Limb (tissue), 2 donors: ENCODE results near the gene ERMP1.
"Not testable (repeated sequence)": the region's sequence is repeated elsewhere in the genome, so short reads cannot be mapped to it uniquely, and the experiment has no call there.

Experiments used
- DNase-seq, 2 donors: peaks; one replicate each; pipeline ENCODE4 v3.0.0-alpha.2; 2016; ENCODE audit errors: extremely low spot score in 2 of 2

ERMP1 gene

DNA sequence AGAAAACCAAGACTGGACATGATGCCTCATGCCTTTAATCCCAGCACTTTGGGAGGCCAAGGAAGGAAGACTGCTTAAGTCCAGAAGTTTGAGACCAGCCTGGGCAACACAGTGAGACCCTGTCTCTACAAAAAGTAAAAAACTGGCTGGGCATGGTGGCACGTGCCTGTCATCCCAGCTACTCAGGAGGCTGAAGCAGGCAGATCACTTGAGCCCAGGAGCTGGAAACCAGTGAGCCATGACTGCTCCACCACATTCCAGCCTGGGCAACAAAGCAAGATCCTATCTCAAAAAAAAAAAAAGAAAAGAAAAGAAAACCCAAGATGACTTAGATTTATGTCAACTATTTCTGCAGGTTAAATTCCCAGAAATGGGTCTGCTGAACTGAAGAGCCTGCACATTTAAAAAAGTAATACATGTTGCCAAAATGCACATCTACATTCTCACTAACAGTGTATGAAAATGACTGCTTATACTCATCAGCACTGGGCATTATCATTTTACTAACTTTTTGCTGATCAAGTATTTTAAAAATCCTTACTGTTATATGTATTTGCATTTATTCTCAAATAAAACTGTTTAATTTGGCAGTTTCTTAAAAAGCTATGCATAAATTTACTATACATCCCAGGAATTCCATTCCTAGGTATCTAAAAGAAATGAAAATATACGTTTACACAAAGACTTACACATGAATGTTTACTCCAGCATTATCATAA, 14.3 kb downstream of the ERMP1 start:
- DNase-seq: no peak

DNA sequence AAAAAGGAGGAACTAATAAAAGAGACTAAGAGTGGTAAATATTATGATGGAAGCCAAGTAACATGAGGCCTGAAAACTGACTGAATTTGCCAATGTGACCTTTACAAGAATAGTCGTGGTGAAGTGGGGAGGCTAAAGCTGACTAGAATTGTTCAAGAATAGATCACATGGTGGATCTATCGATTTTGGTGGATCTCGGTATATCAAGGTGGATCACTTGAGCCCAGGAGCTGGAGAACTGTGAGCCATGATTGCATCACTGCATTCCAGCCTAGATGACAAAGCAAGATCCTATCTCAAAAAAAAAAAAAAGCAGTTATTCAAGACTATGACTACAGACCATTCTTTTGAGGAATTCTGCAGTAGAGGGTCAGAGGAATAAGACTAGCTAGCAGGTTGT, 15.1 kb downstream of the ERMP1 start:
- no peak for DNase-seq

DNA sequence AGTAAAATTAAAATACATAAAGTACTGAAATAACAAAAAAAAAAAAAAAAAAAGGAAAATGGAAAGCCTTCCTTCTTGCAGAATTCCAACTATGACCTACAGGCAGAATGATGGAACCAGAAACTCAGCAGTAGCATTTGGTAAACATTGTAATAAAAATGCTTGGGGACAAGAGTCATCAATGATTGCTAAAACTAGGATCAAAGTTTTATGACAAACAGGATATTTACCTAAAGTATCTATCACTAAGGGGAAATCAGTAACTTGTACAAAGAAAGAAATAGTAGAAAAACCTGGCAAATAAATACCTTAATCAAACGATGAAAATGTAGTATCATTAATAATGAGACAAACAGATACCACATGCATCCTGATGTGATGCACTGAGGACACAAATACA, 17.5 kb downstream of the ERMP1 start:
- DNase-seq: no peak

DNA sequence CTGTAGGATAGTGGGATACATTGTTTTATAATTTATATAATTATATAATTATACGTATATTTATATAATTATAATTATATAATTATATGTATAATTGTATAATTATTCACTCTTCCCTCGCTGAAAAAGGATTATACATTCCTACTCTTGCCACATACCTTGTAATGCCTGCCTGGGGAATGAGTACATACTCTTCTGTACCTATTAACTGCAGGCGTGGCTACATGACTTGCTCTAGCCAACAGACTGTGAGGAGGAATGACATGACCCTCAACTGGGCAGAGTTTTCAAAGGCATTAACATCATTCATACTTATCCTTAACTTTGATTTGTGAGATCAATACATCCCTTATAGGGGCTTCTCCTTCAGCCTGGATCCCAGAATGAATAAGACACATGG, 19.1 kb downstream of the ERMP1 start:
- DNase-seq: no peak

DNA sequence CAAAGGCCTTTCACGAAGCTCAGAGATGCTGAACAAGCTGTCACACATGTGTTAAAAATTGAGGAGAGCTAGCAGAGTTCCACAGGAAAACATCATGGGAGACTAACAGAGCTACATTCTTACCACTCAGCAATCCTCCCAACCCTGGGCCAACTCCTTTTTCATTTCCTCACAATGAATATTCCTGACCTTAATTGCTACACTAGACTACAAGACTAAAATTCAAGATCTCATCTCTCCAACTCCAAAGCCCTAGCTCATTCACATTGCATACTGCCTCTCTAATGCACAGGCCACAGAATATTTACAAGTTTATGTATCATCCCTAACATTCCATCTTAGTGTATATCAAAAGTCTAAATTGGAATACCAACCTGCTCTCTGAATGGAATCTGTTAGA, 21.2 kb downstream of the ERMP1 start:
- no peak for DNase-seq

DNA sequence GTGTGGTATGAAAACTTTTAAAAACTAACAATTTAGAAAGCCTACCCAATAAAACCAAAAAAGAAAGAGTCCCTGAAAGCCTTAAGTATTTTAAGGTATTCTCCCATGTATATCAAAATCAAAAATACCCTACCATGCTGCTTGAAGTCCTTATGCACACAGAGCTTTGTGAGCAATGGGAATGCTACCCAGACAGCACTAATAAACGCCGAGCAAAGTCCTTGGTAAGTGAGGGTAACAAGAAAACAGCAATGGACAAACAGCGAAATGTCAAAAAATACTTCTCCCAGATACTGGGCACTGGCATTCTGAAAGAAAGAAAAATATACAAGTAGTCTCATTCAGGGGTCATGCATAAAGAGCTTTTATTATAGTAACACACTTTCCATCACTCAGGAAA, 27.4 kb downstream of the ERMP1 start:
- no peak for DNase-seq

DNA sequence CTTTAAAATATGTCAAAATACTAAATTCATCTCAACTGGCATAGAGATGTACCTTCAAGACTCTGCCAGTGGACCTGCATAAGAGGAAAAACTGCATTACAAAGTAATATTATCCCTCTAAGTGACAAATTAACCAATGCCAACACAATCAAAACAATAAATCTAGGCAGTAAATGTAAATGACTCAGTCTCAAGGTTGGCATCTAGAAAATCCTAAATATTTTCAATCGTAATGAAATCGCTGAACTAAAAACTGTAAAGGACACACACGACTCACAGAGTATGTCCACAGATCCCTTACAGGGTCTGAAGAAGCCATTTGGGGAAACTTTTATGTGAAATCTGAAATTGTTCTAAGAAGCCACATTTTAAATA, 31.2 kb downstream of the ERMP1 start:
- DNase-seq: no peak

DNA sequence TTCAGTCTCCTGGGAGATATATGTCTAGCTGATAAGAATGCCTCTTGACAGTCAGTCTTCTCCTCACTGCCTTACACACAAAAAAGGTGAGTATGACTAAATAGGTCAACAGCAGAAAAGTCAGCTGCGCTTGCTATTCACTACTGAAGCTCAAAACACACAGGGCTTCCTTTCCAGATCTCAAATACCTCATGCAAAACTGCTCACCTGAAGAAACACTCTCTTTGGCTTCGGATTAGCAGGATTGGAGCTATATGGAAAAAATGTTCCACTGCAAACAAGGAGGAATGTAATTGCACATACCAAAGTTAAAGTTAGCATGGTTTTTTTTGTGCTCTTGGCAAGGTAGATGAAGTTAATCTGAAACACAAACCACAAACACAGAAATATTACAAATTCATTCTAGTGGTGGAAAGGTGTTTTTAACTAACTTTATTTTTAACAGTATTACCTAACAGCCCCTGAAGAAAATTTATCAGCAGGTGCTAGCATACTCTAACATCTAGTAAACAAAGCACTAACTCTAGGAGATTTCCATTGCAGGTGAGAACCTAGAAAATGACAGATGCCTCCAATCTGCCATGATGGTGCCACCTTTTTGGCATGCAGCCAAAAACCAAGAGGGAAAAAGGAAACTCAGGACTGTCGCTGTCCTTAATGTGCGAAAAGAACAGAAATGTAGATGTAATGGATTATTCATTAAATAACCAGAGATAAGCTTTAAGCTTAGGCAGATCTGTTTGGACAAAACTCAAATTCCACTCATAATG, 31.8 kb downstream of the ERMP1 start:
- peak in 1 of 2 donors; percentile 7 for DNase-seq

DNA sequence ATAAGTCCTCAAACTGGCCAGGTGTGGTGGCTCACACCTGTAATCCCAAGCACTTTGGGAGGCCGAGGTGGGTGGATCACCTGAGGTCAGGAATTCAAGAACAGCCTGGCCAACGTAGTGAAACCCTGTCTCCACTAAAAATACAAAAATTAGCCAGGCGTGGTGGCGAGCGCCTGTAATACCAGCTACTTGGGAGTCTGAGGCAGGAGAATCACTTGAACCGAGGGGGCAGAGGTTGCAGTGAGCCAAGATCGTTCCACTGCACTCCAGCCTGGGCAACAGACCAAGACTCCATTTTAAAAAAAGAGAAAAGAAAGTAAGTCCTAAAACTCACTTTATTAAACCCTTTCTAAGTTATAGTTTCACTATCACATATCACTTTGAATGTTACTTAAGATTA, 32.5 kb downstream of the ERMP1 start:
- not testable (repeated sequence) for DNase-seq

DNA sequence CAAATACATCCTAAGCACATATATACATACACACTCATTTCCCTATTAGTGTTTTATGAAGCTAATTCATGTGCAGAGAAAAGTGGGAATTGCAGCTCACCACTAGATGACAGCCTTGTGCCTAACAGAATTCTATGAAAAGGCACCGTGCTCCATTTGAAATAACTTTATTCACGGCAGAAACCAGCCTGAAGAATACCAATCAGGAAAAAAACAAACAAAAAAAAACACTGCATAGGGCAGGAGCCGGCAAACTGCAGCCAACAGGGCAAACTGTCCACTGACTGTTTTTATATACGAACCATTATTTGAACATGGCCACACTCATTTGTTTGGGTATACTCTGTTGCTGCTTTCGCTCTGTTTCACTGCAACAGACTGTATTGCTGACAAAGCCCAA, 33.6 kb downstream of the ERMP1 start:
- DNase-seq: peak in 1 of 2 donors; percentile 51

DNA sequence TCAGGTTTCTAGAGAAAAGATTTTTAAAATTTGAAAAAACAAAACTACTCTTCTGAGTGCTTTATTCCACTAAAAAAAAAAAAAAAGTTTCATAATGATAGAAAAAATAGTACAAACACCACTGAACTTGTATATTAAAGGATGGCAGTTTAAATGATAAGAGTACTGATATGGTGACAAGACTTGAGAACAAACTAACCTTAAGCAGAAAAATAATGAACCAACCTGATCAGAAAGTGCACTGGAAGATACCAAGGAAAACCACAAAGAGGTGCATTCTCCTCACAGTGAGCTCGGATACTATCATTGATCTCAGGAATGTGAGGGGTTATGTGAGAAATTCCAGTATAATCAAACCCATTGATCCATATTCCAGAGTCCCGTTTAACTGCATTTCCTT, 34.3 kb downstream of the ERMP1 start:
- DNase-seq: no peak

DNA sequence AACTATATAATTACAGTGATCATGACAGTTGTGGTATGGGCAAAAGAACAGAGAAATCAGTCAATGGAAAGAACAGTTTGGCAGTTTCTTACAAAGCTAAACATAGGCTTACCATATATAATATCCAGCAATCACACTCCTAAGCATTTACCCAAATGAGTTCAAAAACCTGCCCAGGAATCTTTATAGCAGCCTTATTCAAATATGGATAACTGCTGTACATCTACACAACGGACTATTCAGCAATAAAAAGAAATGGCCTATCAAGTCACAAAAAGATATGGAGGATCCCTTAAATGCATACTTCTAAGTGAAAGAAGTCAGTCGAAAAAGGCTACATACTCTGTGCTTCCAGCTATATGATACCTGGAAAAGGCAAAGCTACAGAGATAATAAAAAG, 36.6 kb downstream of the ERMP1 start:
- DNase-seq: no peak

DNA sequence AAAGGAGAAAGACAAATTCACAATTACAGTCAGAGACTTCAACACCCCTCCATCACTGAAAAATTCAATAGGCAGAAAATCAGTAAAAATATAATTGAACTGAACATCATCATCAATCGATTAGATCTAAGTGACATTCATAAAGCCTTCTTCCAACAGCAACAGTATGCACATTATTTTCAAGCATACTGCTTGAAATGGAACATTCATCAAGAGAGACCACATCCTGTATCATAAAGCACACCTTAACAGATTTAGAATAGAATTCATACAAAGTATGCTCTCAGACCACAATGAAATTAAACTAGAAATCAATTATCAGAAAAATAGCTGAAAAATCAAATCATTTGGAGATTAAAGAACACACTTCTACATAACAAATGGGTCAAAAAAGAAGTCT, 39.1 kb downstream of the ERMP1 start:
- DNase-seq: no peak

DNA sequence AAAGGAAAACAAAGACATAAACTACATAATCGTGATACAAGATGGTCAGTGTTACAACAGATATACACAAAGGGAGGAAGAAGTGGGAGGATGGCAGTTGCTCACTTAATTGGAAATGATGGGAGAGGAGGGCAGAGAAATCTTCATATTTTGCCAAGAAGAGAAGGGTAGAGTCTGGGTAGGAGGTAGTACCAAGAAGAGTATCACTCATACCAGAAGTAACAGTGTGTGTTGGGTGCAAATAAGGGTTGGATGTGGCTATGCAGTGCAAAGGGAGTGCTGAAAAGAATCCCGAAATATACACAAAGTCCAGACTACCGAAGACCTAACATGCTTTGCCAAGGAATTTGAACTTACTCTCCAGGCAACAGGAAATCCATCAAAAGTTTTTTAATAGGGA, 41.0 kb downstream of the ERMP1 start:
- no peak for DNase-seq

DNA sequence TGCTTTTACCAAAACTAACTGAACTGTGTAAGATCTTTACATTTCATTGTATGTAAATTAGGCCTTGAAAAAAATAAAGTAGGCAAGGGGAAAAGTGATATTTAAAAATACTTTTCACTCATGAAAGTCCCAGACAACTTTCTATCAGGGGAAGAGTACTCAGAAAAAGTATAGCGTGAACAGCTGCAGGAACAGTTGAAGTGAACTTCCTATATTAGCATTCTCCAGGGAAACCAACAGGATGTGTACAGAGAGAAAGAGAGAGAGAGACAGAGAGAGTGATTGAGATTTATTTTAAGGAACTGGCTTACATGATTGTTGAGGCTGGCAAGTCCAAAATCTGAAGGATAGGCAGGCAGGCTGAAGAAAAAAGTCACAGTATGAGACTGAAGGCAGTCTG, 42.0 kb downstream of the ERMP1 start:
- peak in 1 of 2 donors; percentile 8 for DNase-seq

DNA sequence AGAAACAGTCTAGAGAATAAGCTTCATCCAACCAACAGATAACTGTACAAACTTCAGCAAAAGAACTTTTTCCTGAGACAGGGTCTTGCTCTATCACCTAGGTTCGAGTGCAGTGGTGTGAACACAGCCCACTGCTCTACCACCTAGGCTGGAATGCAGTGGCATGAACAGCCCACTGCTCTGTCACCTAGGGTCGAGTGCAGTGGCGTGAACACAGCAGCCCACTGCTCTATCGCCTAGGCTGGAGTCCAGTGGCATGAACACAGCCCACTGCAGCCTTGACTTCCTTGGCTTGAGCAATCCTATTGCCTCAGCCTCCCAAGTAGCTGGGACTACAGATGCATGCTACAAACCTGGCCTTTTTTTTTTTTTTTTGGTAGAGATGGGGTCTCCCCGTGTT, 43.4 kb downstream of the ERMP1 start:
- no peak for DNase-seq

DNA sequence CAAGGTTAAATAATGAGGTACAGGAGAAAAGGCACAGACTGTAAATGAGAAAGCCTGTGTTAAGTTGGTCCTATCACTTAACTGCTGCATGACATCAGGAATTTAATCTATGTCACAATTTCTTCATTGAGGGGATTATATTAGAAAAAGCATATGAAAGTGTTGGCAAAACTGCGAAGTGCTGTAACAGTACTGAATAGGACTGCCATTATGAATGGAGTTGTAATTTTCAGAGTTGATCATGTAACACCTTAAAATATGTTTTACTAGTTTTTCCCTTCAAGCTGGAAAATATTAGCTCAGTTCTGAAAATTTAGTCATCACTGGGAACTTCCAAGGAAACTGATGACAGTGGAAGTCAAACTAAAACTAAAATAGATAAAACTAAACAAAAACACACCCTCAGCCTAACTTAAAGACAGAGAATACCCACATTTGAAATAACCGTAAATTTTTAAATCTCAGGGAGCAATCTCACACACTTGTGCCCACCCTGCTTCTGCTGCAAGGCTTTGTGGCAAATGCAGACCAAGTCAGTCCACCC, 45.1 kb downstream of the ERMP1 start:
- DNase-seq: no peak

DNA sequence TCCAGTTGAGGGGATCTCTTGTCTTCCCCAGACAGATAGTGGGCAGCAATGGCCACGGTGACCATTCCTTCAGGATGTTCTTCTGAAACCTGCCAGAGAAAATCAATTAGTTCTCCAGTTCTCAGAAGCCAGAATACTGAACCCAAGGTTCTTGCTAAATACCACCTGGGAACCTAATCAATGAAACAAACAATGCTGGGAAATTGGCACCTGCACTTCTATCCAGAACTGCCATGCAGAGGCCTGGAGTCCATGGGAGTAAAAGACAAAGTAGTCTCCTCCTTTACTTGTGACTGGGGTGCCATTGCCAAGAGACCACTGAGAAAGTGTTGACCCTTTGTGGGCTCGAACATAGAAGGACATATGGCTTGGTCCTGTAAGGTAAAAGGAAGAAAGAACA, 45.7 kb downstream of the ERMP1 start:
- no peak for DNase-seq

DNA sequence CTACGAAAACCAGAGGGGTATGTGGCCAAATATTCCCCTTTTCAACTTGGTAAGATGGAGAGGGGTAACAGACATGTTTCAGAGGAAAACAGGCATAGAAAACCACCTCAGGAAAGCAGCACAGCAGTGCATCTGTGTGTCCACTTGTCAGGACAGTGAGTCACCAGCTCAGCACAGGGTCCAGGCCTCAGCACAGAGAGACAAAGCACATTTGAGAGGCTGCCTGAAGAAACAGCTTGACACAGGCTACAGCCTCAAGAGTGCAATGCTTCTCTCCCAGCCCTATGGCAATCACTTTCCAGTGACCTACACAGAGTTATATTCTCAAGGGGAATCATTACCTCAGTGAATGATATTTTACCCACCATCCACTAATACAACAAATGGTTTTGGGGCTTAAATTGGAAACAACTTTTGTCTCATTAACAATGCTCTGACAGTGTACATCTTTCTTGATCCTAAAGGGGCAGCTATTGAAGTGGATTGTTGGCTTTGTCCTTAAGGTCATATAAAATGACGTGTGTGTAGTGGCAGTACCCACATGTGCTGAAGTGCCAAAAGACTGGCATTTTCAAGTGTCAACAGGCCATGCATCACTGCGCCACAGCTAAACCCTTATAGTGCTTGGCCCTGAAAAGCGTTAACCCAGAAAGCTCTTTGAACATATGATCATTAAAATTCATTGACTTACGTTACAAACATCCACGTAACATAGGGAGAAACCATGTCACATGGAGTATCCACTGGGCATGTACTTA, 46.4 kb downstream of the ERMP1 start:
- no peak for DNase-seq

DNA sequence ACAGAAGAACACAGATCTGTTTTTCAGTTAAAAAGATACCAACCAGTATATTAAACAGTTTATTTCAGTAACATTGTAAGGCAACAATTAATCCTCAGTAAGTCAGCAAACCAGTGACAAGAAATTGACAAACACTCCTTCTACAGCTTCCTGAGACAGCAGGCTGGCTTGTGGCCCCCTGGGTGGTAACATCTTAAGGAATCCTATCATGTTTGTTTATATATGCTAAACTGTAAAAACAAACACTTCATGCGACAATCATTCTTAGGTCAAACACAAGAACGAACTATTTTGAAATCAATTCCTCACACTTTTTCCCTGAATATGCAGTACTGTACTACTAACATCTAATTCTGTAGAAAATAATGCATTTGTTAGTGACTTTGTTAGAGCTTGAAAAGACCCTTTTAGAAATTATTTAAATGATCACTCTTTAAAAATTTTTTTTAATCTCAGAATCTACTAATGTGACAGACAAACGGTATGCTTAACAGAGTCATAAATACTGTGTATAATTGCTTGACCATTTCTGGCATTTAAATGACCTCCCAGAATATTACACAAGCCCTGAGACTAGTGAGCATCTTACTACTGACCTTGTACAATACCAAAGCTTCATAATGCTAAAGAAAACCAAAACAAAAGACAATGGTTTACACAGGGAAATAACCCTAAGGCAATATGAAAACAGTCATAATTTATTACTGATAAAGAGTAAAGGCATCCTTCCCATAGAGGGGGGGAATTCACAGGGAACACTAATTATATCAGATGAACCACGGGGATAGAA, 48.2 kb downstream of the ERMP1 start:
- no peak for DNase-seq

DNA sequence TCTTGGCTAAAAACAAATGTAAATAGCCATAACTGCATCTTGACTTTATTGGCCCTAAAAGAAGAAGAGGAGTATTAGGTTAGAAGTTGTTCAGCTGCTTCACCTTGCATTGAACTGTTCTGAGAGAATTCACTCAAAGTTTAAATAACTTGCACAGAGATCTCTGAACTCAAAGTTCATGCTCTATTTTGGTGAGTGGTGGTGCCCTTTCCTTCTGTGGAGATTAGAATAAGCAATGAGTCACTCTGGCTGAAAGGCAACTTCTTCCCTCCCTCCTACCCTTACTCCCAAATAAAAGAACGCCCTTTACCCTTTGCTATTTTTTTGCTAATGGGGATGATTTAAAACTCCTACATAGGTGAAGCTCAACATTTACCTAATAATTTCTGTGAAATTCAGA, 48.9 kb downstream of the ERMP1 start:
- DNase-seq: no peak
